KG1 (cell line): ENCODE measurements around the gene KRTAP1-3.
"Not testable (repeated sequence)": the region's sequence is repeated elsewhere in the genome, so short reads cannot be mapped to it uniquely, and the experiment has no call there.

ENCODE experiments used
- DNase-seq: peaks from one replicate; lab custom pipeline; 2025; lab: John Stamatoyannopoulos, UW

KRTAP1-3 gene

DNA sequence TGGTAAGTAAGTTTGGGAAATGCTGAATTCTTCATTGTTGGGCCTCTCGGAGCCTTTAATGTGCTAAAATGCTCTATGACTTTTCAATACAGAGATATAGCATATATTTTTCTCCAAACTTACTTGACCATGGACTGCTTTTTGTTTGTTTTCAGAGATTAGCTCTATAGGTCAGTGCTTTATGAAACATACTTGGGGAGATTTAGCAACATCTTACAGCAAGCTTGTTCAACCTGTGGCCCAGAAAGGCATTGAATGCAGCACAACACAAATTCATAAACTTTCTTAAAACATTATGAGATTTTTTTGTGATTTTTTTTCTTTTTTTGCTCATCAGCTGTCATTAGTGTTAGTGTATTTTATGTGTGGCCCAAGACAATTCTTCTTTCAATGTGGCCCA is 24.7 kb downstream of the KRTAP1-3 start:
- no peak for DNase-seq

DNA sequence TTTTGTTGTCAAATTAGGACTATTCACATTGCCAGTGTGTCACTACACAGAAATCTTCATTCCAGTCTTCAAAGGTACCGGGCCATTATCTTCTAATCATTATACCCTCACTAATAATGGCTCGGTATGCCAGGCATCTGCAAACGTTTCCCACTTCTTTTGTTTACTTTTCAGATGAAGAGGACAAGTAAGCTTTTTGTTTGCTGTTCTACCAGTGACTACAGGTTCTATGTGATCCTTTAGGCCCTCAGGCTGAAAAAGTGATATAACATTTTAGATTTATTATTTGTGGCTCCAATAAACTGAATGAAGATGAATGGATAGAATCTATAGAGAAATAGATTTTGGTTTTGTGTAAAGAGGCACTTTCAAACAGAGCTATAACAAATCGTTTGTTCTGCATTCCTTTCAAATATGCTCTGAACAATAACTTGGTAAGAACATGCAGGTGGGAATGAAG is 25.3 kb downstream of the KRTAP1-3 start:
- no peak for DNase-seq

DNA sequence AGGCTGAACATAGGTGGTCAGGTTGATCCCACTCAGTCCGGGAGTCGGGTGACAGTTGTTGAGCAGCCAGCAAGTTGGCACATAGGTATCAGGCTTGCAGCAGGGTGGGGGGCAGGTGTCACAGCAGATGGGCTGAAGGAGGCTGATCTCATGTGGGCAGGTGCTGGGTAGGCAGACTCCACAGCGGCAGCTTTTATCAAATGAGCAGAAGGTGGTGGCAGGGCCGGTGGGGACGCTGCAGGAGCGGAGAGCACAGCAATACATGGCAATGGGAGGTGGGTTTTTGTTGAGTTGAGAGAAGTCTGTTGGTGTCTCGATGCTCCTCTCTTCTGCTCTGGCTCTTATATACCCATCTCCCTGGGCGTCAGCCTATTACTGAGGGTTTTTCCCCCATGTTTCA is 25.9 kb downstream of the KRTAP1-3 start, which contains the start of gene KRTAP3-1:
Gene KRTAP3-1 (minus strand): TSS at position 318 of the 400 bp plus-strand sequence. CDS start 54 bp downstream, at position 264.
- no peak for DNase-seq

DNA sequence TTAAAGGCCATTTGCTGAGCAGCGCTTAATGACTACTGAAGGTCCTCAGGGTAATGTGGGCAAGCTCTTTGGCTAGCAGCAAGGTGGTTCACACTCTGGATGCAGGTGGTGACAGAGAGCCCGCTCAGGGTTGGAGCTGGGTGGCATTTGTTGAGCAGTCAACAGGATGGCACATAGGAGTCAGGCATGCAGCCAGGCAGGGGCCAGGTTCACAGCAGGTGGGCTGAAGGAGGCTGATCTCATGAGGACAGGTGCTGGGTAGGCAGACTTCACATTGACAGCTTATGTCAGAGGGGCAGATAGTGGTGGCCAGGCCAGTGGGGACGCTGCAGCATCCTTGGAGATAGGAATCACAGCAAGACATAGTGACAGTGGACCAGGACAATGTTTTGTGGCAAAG is 30.3 kb downstream of the KRTAP1-3 start:
- no peak for DNase-seq

DNA sequence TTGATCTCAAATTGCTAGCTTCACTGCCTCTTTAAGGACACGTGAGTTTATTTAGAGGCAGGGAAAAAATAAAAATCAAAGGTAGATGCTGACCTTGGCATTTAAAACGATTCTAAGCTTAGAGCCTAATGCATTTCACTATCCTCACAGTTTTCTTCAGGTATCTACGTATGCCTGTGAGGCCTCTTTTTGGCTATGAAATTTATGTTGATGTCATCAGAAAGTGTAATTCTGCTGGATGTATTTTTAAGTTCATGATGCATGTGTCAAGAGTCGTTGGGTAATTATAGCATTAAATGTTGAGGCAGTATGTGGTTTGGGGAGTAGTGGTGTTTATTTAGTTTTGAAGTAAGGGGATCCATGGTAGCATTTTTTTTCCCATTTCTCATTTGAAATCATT is 30.7 kb downstream of the KRTAP1-3 start:
- no peak for DNase-seq

DNA sequence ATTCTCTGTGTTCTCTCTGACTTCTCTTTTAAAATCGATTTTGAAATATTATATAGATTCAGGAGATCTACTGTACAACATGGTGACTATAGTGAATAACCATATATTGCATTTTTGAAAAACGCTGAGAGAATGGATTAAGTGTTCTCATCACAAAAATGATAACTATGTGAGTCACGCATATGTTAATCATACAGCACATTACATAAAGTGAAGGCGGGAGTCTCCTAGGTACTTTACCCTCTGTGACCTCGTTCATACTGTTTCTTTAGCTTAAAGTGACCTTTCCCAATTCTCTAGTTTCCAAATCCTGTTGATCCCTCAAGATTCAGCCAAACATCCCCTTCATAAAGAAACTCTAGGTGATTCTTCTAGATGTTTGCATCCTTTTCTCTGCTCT is 31.9 kb downstream of the KRTAP1-3 start:
- DNase-seq = no peak

DNA sequence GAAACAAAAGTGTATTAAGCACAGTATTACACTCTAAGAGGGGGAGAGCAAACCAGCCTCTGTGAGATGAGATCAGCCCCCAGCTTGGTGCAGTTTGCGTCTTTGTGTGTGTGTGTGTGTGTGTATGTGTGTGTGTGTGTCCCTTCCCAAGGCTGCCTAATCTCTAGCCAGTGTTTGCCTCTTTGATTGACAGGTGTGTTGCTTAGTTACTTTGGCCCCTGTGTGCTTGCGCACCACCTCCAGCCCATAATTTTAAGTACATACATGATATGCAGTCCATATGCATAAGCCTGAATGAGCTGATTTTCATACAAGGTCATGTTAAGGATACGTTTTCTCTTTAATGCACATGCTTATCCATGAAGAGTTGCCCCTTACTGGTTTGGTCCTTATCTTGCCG is 32.9 kb downstream of the KRTAP1-3 start:
- DNase-seq = no peak

DNA sequence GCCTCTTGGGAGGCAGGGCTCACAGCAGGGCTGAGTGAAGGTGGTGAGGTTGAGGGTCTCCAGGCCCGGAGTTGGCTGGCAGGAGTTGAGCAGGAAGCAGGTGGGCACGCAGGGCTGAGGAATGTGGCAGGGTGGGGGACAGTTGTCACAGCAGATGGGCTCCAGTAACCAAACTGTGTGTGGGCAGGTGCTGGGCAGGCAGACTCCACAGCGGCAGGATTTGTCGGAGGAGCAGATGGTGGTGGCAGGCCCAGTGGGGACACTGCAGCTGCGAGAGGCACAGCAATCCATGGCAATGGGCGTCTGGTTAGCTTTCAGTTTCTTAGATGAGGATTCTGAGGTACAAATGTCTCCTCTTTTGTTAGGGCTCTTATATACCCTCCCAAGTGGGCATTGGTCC is 35.1 kb downstream of the KRTAP1-3 start, which contains the start of gene KRTAP3-2:
Gene KRTAP3-2 (minus strand): TSS at position 344 of the 400 bp plus-strand sequence. CDS start 53 bp downstream, at position 291.
- not testable (repeated sequence) for DNase-seq

DNA sequence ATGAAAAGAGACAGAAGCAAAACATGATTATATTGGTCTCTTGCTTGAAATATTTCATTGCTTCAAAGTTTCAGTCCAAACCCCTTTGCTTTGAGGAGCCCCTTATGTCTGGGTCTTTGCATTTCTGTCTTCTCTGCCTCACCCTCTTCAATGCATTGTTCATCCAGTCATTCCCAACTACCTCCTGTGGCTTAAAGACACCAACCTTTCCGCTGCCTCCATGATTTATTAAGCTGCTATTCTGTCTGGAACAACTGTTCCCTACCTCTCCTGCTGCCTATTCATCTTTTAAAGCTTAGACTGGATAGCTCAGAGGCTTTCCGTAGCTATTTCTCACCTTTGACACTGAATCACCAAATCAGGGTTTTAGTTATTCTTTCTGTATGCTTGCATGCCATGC is 37.3 kb downstream of the KRTAP1-3 start:
- DNase-seq = no peak

DNA sequence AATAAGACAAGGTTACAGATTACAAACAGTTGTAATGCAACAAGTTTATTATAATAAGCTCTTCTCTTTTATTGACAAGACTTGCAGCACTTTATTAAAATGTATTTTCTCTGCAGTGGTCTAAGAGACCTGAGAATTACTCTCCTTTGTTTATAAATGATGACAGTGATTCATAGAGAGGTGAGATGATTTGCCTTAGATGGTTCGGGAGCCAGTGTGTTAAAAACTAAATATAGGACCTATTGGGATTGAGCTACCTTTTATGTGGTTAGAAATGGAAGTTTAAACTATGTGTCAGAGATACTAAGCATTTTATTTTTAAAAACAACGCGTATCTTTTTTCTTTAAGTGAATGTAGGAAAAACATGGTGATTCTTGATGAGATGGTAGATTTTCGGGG is 37.8 kb downstream of the KRTAP1-3 start:
- DNase-seq = no peak

DNA sequence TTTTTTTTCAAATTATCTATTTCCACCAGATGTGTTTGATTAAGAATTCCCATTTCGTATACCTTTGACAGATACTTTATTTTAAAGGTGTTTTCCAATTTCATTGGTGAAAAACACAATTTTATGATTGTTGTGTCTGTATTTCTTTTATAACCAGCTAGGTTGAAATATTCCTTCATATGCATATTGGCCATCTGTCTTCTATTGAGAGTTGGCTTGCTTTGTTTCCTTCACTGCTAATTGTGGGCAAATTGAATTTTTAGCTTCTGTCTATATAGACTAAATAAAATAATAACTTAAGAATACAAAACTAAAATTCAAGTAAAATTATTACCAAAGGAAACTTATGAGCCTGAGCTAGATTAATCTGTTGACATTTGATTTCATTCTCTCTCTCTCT is 39.6 kb downstream of the KRTAP1-3 start:
- no peak for DNase-seq

DNA sequence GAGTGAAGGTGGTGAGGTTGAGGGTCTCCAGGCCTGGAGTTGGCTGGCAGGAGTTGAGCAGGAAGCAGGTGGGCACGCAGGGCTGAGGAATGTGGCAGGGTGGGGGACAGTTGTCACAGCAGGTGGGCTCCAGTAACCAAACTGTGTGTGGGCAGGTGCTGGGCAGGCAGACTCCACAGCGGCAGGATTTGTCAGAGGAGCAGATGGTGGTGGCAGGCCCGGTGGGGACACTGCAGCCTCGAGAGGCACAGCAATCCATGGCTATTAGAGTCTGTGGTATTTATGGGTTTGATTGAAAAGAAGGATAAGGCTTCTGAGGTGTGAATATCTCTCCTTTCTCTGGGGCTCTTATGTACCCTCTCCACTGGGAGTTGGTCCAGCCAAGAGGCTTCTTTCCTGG is 40.8 kb downstream of the KRTAP1-3 start, which contains the start of gene KRTAP3-3:
Gene KRTAP3-3 (minus strand): TSS at position 326 of the 400 bp plus-strand sequence. CDS start 67 bp downstream, at position 259.
- no peak for DNase-seq

DNA sequence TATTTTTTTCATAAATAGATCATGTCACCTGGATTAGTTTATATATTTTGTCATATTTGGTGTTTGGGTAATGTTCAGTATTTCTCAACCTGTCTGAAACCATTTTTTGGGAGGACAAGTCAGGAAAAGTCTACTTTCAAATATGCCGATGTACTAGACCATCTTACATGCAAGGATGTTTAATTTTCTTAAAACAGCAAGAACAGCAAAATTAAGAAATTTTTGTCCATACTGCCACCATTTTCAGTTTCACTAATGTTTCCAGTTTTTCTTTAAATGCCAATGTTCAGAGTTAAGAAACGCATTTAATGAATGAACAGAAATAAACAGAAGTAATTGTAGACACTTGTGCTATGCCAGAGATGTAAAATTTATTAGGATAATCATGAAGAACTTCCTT is 41.6 kb downstream of the KRTAP1-3 start:
- no peak for DNase-seq

DNA sequence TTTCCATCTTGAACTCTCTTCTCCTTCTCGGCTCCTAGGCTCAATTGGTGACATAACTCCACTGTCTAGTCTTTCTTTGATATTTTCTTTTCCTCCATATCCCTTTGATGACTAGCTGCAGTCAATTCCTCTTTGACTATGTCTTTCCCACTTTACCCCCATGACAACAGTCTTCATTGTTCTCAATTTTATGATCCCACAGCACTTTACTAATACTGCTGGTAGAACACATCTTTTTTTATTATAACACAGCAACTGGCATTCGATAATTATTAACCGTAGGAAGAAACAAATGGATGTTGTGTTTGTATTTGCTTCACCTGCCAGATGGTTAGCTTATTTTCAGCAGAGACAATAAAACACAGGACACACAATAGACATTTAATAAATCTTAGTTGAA is 42.0 kb downstream of the KRTAP1-3 start:
- no peak for DNase-seq

DNA sequence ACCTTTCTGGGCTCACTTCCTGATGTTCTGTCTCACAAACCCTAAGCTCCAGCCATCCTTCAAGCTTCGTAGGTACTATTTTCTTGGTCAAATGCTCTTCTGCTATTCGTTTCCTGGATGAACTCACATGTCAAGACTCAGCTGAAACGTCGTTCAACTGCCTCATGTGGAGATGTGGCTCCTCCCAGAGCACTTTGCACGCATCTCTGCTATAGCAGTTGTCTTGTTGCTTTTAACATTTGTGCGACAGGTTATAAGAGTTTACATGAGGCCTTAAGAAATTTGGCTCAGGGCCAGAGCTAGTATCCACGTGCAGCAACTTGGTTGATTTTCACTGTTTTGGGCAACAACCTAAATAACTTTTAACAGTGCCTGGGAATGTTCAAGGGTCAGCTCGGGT is 47.8 kb downstream of the KRTAP1-3 start:
- DNase-seq = no peak

DNA sequence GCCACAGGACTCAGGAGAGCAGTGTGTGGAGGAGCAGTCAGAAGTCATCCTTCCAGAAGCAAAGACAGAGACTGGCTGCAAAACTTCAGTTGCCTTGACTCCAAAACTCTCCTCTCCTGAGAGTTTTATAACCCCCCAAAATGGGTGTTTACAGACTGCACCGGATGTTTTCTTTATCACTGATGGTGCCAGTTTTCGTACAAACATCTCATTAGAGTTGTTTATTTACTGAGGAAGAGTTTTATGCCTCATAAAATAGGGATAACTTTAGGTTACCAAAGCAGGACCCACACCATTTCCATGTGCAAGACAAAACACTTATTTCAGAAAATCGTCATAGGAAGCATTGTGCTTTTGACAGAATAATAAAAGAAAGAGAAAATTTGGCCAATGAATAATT is 50.4 kb downstream of the KRTAP1-3 start, which contains the start of gene KRT40:
Gene KRT40 (minus strand): TSS at position 101 of the 400 bp plus-strand sequence. CDS start 53 bp downstream, at position 48.
- no peak for DNase-seq
